ENCODE measurements around the gene MAP3K8.

The MAP3K8 gene

GRCh38 chr10:30433730-30434272 lies at the start of gene MAP3K8:
Gene MAP3K8 (plus strand): TSS chr10:30434184. CDS start chr10:30438939, 4,755 bp downstream.
- no peak for DNase-seq (ENCODE audit: extremely low read depth, low read depth)
- peak within 1 kb of the TSS; percentile 77 for H3K4me3 ChIP-seq (replicated peaks; ENCODE audit: low read depth, low read length)
- TF ChIP-seq, protein P1, sequence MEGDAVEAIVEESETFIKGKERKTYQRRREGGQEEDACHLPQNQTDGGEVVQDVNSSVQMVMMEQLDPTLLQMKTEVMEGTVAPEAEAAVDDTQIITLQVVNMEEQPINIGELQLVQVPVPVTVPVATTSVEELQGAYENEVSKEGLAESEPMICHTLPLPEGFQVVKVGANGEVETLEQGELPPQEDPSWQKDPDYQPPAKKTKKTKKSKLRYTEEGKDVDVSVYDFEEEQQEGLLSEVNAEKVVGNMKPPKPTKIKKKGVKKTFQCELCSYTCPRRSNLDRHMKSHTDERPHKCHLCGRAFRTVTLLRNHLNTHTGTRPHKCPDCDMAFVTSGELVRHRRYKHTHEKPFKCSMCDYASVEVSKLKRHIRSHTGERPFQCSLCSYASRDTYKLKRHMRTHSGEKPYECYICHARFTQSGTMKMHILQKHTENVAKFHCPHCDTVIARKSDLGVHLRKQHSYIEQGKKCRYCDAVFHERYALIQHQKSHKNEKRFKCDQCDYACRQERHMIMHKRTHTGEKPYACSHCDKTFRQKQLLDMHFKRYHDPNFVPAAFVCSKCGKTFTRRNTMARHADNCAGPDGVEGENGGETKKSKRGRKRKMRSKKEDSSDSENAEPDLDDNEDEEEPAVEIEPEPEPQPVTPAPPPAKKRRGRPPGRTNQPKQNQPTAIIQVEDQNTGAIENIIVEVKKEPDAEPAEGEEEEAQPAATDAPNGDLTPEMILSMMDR (IDR thresholded peaks at IDR 0.05; ENCODE audit: low read depth, low read length, missing control alignments), result no peak

- H3K4me3 ChIP-seq (replicated peaks; ENCODE audit: low read depth, low read length), result no peak overlapping the region
- TF ChIP-seq, protein P1 (IDR thresholded peaks at IDR 0.05; ENCODE audit: low read depth, low read length, missing control alignments), result peak; percentile 43
- DNase-seq (ENCODE audit: extremely low read depth, low read depth), result no peak
These were observed 49.2 kb upstream of the MAP3K8 start for GRCh38 chr10:30384701-30385201.

GRCh38 chr10:30386801-30387588 lies 47.0 kb upstream of the MAP3K8 start:
- TF ChIP-seq, protein P1 (IDR thresholded peaks at IDR 0.05; ENCODE audit: low read depth, low read length, missing control alignments), result no peak
- no peak overlapping the region for H3K4me3 ChIP-seq (replicated peaks; ENCODE audit: low read depth, low read length)
- no peak for DNase-seq (ENCODE audit: extremely low read depth, low read depth)

GRCh38 chr10:30387646-30388243 lies 46.2 kb upstream of the MAP3K8 start:
- TF ChIP-seq, protein P1 (IDR thresholded peaks at IDR 0.05; ENCODE audit: low read depth, low read length, missing control alignments), result no peak
- H3K4me3 ChIP-seq (replicated peaks; ENCODE audit: low read depth, low read length), result no peak overlapping the region
- no peak for DNase-seq (ENCODE audit: extremely low read depth, low read depth)

- DNase-seq (ENCODE audit: extremely low read depth, low read depth), result no peak
- H3K4me3 ChIP-seq (replicated peaks; ENCODE audit: low read depth, low read length), result no peak overlapping the region
- TF ChIP-seq, protein P1 (IDR thresholded peaks at IDR 0.05; ENCODE audit: low read depth, low read length, missing control alignments), result no peak
These were observed 44.4 kb upstream of the MAP3K8 start for GRCh38 chr10:30389543-30389942.

DNA sequence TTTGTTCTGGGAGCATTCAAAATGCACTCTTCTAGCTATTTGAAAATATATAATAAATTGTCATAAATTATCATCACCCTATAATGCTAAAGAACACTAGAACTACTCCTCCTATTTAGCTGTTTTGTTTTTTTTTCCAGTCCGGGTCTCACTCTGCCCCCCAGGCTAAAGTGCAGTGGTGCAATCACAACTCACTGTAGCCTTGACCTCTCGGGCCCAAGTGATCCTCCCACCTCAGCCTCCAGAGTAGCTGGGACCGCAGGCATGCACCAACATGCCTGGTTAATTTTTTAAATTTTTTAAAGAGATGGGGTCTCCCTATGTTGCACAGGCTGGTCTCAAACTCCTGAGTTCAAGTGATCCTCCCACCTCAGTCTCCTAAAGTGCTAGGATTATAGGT lies 43.8 kb upstream of the MAP3K8 start:
- H3K4me3 ChIP-seq (replicated peaks; ENCODE audit: low read depth, low read length), result no peak overlapping the region
- TF ChIP-seq, protein P1 (IDR thresholded peaks at IDR 0.05; ENCODE audit: low read depth, low read length, missing control alignments), result no peak
- no peak for DNase-seq (ENCODE audit: extremely low read depth, low read depth)
